H9 (cell line): ENCODE results near the gene KCTD19. TPM values are rescaled to one million over a fixed set of nuclear protein-coding genes. Genes with fewer than 3 reads are reported as not detected.

Experiments used
- DNase-seq: peaks from one replicate; pipeline ENCODE4 v3.0.0-alpha.2; 2017
- H2AFZ ChIP-seq: one replicate; pipeline ENCODE4 v1.6.1; 2013; ENCODE audit warnings: mild to moderate bottlenecking, low read length, control low read depth, moderate library complexity
- H2AK5ac ChIP-seq: 2 replicates; pipeline ENCODE4 v1.6.1; 2013; ENCODE audit warnings: low read length, control low read depth, mixed read lengths; ENCODE audit not compliant: insufficient read length
- H2BK120ac ChIP-seq: one replicate; pipeline ENCODE4 v1.6.1; 2013; ENCODE audit warnings: low read depth, mild to moderate bottlenecking, low read length, control low read depth, inconsistent platforms; ENCODE audit not compliant: poor library complexity, severe bottlenecking
- H2BK12ac ChIP-seq: 2 replicates; pipeline ENCODE4 v1.6.1; 2013; ENCODE audit warnings: low read length, control low read depth, mixed read lengths, low read depth; ENCODE audit not compliant: insufficient read length
- H2BK15ac ChIP-seq: 2 replicates; pipeline ENCODE4 v1.6.1; 2013; ENCODE audit warnings: low read depth, low read length, control low read depth
- H2BK20ac ChIP-seq: one replicate; pipeline ENCODE4 v1.6.1; 2013; ENCODE audit warnings: low read depth, mild to moderate bottlenecking, low read length, control low read depth, inconsistent platforms; ENCODE audit not compliant: poor library complexity, severe bottlenecking
- H2BK5ac ChIP-seq: 2 replicates; pipeline ENCODE4 v1.6.1; 2013; ENCODE audit warnings: low read length, control low read depth, mixed read lengths; ENCODE audit not compliant: insufficient read length
- H3K14ac ChIP-seq: 2 replicates; pipeline ENCODE4 v1.6.1; 2013; ENCODE audit warnings: low read length, control low read depth; ENCODE audit not compliant: insufficient read depth
- H3K18ac ChIP-seq: 2 replicates; pipeline ENCODE4 v1.6.1; 2013; ENCODE audit warnings: low read depth, mild to moderate bottlenecking, mixed read lengths, low read length, control low read depth; ENCODE audit not compliant: insufficient read length
- H3K23ac ChIP-seq: 2 replicates; pipeline ENCODE4 v1.6.1; 2013; ENCODE audit warnings: low read length, control low read depth, mixed read lengths, low read depth; ENCODE audit not compliant: insufficient read length
- H3K23me2 ChIP-seq: 2 replicates; pipeline ENCODE4 v1.6.1; 2013; ENCODE audit warnings: low read depth, mild to moderate bottlenecking, mixed read lengths, low read length, control low read depth; ENCODE audit not compliant: insufficient read length, poor library complexity, severe bottlenecking
- H3K27ac ChIP-seq: 2 replicates; pipeline ENCODE4 v1.5.1; 2013; ENCODE audit warnings: low read length, control low read depth, mixed read lengths, low read depth; ENCODE audit not compliant: insufficient read length
- H3K27me3 ChIP-seq: 2 replicates; pipeline ENCODE4 v1.6.1; 2013; ENCODE audit warnings: low read length, control low read depth, inconsistent platforms; ENCODE audit not compliant: insufficient read depth
- H3K4ac ChIP-seq: 2 replicates; pipeline ENCODE4 v1.6.1; 2013; ENCODE audit warnings: low read depth, mild to moderate bottlenecking, control low read depth, inconsistent platforms, low read length, moderate library complexity
- H3K4me1 ChIP-seq: 2 replicates; pipeline ENCODE4 v1.6.1; 2013; ENCODE audit warnings: low read length, control low read depth, inconsistent platforms; ENCODE audit not compliant: insufficient read depth
- H3K4me2 ChIP-seq: 2 replicates; pipeline ENCODE4 v1.6.1; 2013; ENCODE audit warnings: low read length, control low read depth, mixed read lengths; ENCODE audit not compliant: insufficient read length, insufficient read depth
- H3K56ac ChIP-seq: 2 replicates; pipeline ENCODE4 v1.6.1; 2013; ENCODE audit warnings: low read depth, mild to moderate bottlenecking, mixed read lengths, low read length, control low read depth; ENCODE audit not compliant: insufficient read length
- H3K79me1 ChIP-seq: 2 replicates; pipeline ENCODE4 v1.6.1; 2013; ENCODE audit warnings: low read depth, mild to moderate bottlenecking, moderate library complexity, low read length, control low read depth, inconsistent platforms; ENCODE audit not compliant: insufficient read depth, poor library complexity, severe bottlenecking
- H3K79me2 ChIP-seq: 2 replicates; pipeline ENCODE4 v1.6.1; 2013; ENCODE audit warnings: low read length, control low read depth, inconsistent platforms; ENCODE audit not compliant: insufficient read depth
- H3K9ac ChIP-seq: 2 replicates; pipeline ENCODE4 v1.6.1; 2013; ENCODE audit warnings: low read length, control low read depth, mixed read lengths; ENCODE audit not compliant: insufficient read length; ENCODE audit errors: extremely low read depth
- H3K9me3 ChIP-seq: one replicate; pipeline ENCODE4 v1.6.1; 2013; ENCODE audit warnings: low read depth, low read length, inconsistent platforms; ENCODE audit not compliant: control insufficient read depth
- H3T11ph ChIP-seq: one replicate; pipeline ENCODE4 v1.6.1; 2013; ENCODE audit warnings: mild to moderate bottlenecking, low read length, control low read depth, inconsistent platforms
- H4K20me1 ChIP-seq: one replicate; pipeline ENCODE4 v1.6.1; 2013; ENCODE audit not compliant: control insufficient read depth, insufficient read length, insufficient read depth
- H4K5ac ChIP-seq: 2 replicates; pipeline ENCODE4 v1.6.1; 2013; ENCODE audit warnings: low read depth, mild to moderate bottlenecking, mixed read lengths, low read length, control low read depth; ENCODE audit not compliant: insufficient read length
- H4K8ac ChIP-seq: replicated peaks from 2 replicates; pipeline ENCODE4 v1.6.1; 2013; ENCODE audit warnings: low read length, control low read depth, mixed read lengths, low read depth; ENCODE audit not compliant: insufficient read length
- H4K91ac ChIP-seq: 2 replicates; pipeline ENCODE4 v1.6.1; 2013; ENCODE audit warnings: low read depth, mild to moderate bottlenecking, moderate library complexity, mixed read lengths, low read length, control low read depth; ENCODE audit not compliant: insufficient read length
- H3K27ac Mint-ChIP-seq, 3 experiments: 2 replicates in 2 of 3; 3 replicates in 1 of 3; pipeline ENCODE4 v1.8.0; 2020 to 2021; ENCODE audit warnings: mixed read lengths in 3 of 3, mild to moderate bottlenecking in 1 of 3, moderate library complexity in 1 of 3
- H3K27me3 Mint-ChIP-seq: 2 replicates; pipeline ENCODE4 v1.8.0; 2021; ENCODE audit warnings: low read depth, mild to moderate bottlenecking, moderate library complexity, mixed read lengths
- H3K36me3 Mint-ChIP-seq, 3 experiments: 2 replicates in 2 of 3; 3 replicates in 1 of 3; pipeline ENCODE4 v1.8.0; 2020 to 2021; ENCODE audit warnings: low read depth in 3 of 3, mixed read lengths in 3 of 3; ENCODE audit not compliant: insufficient read depth in 1 of 3
- H3K4me1 Mint-ChIP-seq, 2 experiments: 2 replicates each; pipeline ENCODE4 v1.8.0; 2020; ENCODE audit warnings: mixed read lengths in 2 of 2
- H3K4me3 Mint-ChIP-seq, 2 experiments: 2 replicates in 1 of 2; 3 replicates in 1 of 2; pipeline ENCODE4 v1.8.0; 2020 to 2021; ENCODE audit warnings: mild to moderate bottlenecking in 2 of 2, mixed read lengths in 2 of 2, moderate library complexity in 1 of 2
- H3K9me3 Mint-ChIP-seq, 2 experiments: 2 replicates in 1 of 2; 3 replicates in 1 of 2; pipeline ENCODE4 v1.8.0; 2020; ENCODE audit warnings: mild to moderate bottlenecking in 2 of 2, mixed read lengths in 2 of 2, moderate library complexity in 1 of 2
- CTCF ChIP-seq: fragments of 200-600 bp; sonication (generic); conservative IDR thresholded peaks from 3 replicates; pipeline ENCODE4 v1.8.0; 2021; ENCODE audit warnings: antibody characterized with exemption, mild to moderate bottlenecking
- WGBS: extraction: QIAGEN DNeasy Blood & Tissue Kit; methylation state at CpG from one replicate; pipeline ENCODE4 v1.1.7; 2013; ENCODE audit warnings: missing lambda C conversion rate, low lambda C conversion rate, mixed read lengths; ENCODE audit not compliant: insufficient read length; ENCODE audit errors: extremely low coverage; 5-methylcytosine and 5-hydroxymethylcytosine counted together
- total RNA-seq: library from RNA; stranded (reverse); gene quantifications from 2 replicates; pipeline ENCODE4 v1.2.1, GENCODE V29; 2021

The KCTD19 gene
- total RNA-seq, 1 experiment from 2014 or later, result 0.13 TPM

GRCh38 chr16:67252609-67253497 is 73.7 kb downstream of the KCTD19 start:
- no peak overlapping the region for H2BK15ac ChIP-seq
- H3K9ac ChIP-seq, result no peak overlapping the region
- no peak overlapping the region for H4K8ac ChIP-seq
- H3K79me2 ChIP-seq, result no peaks in the 10 kb centered on the region
- H3K4me1 ChIP-seq, result peaks cover 2% of the 10 kb centered on the region; the same call in 1 of the 2 replicates
- H3K79me1 ChIP-seq, result no peaks in the 10 kb centered on the region
- Mint-ChIP-seq H3K27ac (no peak overlapping the region; a peak in 1 of 7 replicates), H3K27me3 (peaks cover 22% of the 10 kb centered on the region), H3K4me3 (no peak overlapping the region), H3K4me1 (peaks cover 16 to 17% of the 10 kb centered on the region in 2 experiments), H3K36me3 (peaks cover 0 to 20% (median 0%) of the 10 kb centered on the region in 3 experiments; a peak in 3 of 7 replicates), H3K9me3 (no peaks in the 10 kb centered on the region)
- no CpG with 5 or more reads among the region's 4 CpGs for WGBS
- H3K4me2 ChIP-seq, result no peak overlapping the region
- H3K27me3 ChIP-seq, result no peaks in the 10 kb centered on the region; the same call in 1 of the 2 replicates
- TF ChIP-seq CTCF, result no peak
- H2AFZ ChIP-seq, result no peak overlapping the region
- no peak overlapping the region for H3K23ac ChIP-seq
- no peaks in the 10 kb centered on the region for H3K9me3 ChIP-seq
- peaks cover 13% of the 10 kb centered on the region for H3K23me2 ChIP-seq
- no peak overlapping the region for H3K27ac ChIP-seq
- H4K91ac ChIP-seq, result no peak overlapping the region
- no peak overlapping the region for H3K18ac ChIP-seq
- no peak overlapping the region for H2BK20ac ChIP-seq
- no peak overlapping the region for H2BK12ac ChIP-seq
- H2BK120ac ChIP-seq, result no peak overlapping the region
- no peak overlapping the region for H2AK5ac ChIP-seq
- H2BK5ac ChIP-seq, result no peak overlapping the region
- no peaks in the 10 kb centered on the region for H4K20me1 ChIP-seq
- H3T11ph ChIP-seq, result no peak overlapping the region
- H4K5ac ChIP-seq, result no peak overlapping the region
- H3K4ac ChIP-seq, result no peak overlapping the region
- no peak for DNase-seq
- no peak overlapping the region for H3K14ac ChIP-seq
- H3K56ac ChIP-seq, result no peak overlapping the region
